CD14-positive monocyte (primary cell): Measurements from ENCODE around the gene TMEM94. TPM values are rescaled to one million over a fixed set of nuclear protein-coding genes. Genes with fewer than 3 reads are reported as not detected.

Experiments
- DNase-seq, 3 donors: peaks; one replicate each; pipeline ENCODE4 v3.0.0-alpha.2; 2011 to 2022
- H2AFZ ChIP-seq: 2 replicates; pipeline ENCODE4 v1.6.0; 2012; ENCODE audit warnings: mild to moderate bottlenecking, low read depth, low read length, inconsistent platforms; ENCODE audit not compliant: insufficient read depth, poor library complexity, severe bottlenecking
- H3K27ac ChIP-seq, 2 donors: 1 replicate in 1 of 2; 2 replicates in 1 of 2; pipeline ENCODE4 v1.5.1; 2012 to 2013; ENCODE audit warnings: low read length in 2 of 2, control low read depth in 1 of 2, inconsistent platforms in 1 of 2, low read depth in 1 of 2, mild to moderate bottlenecking in 1 of 2
- H3K27me3 ChIP-seq, 2 donors: one replicate each; pipeline versions ENCODE4 v1.6.0 to v1.6.1; 2011 to 2013; ENCODE audit warnings: low read length in 2 of 2; ENCODE audit not compliant: control insufficient read depth in 2 of 2, insufficient read depth in 2 of 2
- H3K36me3 ChIP-seq, 2 donors: replicated peaks in 1 of 2; 1 replicate in 1 of 2; 2 replicates in 1 of 2; pipeline versions ENCODE4 v1.5.1 to v1.6.1; 2012 to 2013; ENCODE audit warnings: low read length in 2 of 2, control low read depth in 1 of 2, inconsistent platforms in 1 of 2, mild to moderate bottlenecking in 1 of 2; ENCODE audit not compliant: insufficient read depth in 2 of 2, control insufficient read depth in 1 of 2
- H3K4me1 ChIP-seq, 2 donors: 1 replicate in 1 of 2; 2 replicates in 1 of 2; pipeline versions ENCODE4 v1.5.1 to v1.6.1; 2012 to 2013; ENCODE audit warnings: low read length in 2 of 2, control low read depth in 1 of 2, inconsistent platforms in 1 of 2, mild to moderate bottlenecking in 1 of 2, moderate library complexity in 1 of 2; ENCODE audit not compliant: insufficient read depth in 2 of 2, control insufficient read depth in 1 of 2
- H3K4me2 ChIP-seq: replicated peaks from 2 replicates; pipeline ENCODE3; 2012; ENCODE audit warnings: low read length, moderate library complexity, mild to moderate bottlenecking; ENCODE audit not compliant: poor library complexity, severe bottlenecking; ENCODE audit errors: extremely low read depth
- H3K4me3 ChIP-seq, 3 experiments: fragments of 200-600 bp in 1 of 3; sonication (generic) in 1 of 3; replicated peaks in 1 of 3; 1 replicate in 2 of 3; 2 replicates in 1 of 3; pipeline ENCODE4 v1.5.1; 2011 to 2013; ENCODE audit warnings: low read length in 3 of 3, mild to moderate bottlenecking in 3 of 3, control low read depth in 2 of 3, low read depth in 2 of 3, inconsistent platforms in 1 of 3, moderate library complexity in 1 of 3
- H3K79me2 ChIP-seq: 2 replicates; pipeline ENCODE4 v1.6.0; 2012; ENCODE audit warnings: mild to moderate bottlenecking, control low read depth, inconsistent platforms, low read length, moderate library complexity; ENCODE audit not compliant: insufficient read depth
- H3K9ac ChIP-seq: 2 replicates; pipeline ENCODE4 v1.6.0; 2017; ENCODE audit warnings: low read length, mild to moderate bottlenecking; ENCODE audit not compliant: insufficient read depth, poor library complexity, severe bottlenecking
- H3K9me3 ChIP-seq, 2 donors: replicated peaks in 1 of 2; 1 replicate in 1 of 2; 2 replicates in 1 of 2; pipeline versions ENCODE4 v1.5.1 to v1.6.1; 2012 to 2013; ENCODE audit warnings: low read length in 2 of 2, control low read depth in 1 of 2; ENCODE audit not compliant: control insufficient read depth in 1 of 2, insufficient read depth in 1 of 2
- H4K20me1 ChIP-seq: 2 replicates; pipeline ENCODE4 v1.6.0; 2012; ENCODE audit warnings: mild to moderate bottlenecking, low read length, control low read depth, moderate library complexity; ENCODE audit not compliant: insufficient read depth
- H3K27ac Mint-ChIP-seq, 7 donors: one replicate each; pipeline ENCODE4 v1.8.0; 2020; ENCODE audit warnings: mild to moderate bottlenecking in 7 of 7, mixed read lengths in 7 of 7, moderate library complexity in 6 of 7, inconsistent platforms in 2 of 7
- H3K27me3 Mint-ChIP-seq, 3 donors: one replicate each; pipeline ENCODE4 v1.8.0; 2021 to 2022; ENCODE audit warnings: low read depth in 3 of 3, mild to moderate bottlenecking in 3 of 3, mixed read lengths in 3 of 3, moderate library complexity in 3 of 3, inconsistent platforms in 1 of 3
- H3K36me3 Mint-ChIP-seq, 2 donors: one replicate each; pipeline ENCODE4 v1.8.0; 2020; ENCODE audit warnings: mixed read lengths in 2 of 2, inconsistent platforms in 1 of 2, mild to moderate bottlenecking in 1 of 2
- H3K4me1 Mint-ChIP-seq: one replicate; pipeline ENCODE4 v1.8.0; 2020; ENCODE audit warnings: mild to moderate bottlenecking, mixed read lengths
- H3K4me3 Mint-ChIP-seq, 2 donors: one replicate each; pipeline ENCODE4 v1.8.0; 2020; ENCODE audit warnings: mild to moderate bottlenecking in 2 of 2, mixed read lengths in 2 of 2, moderate library complexity in 1 of 2
- H3K9me3 Mint-ChIP-seq, 7 donors: one replicate each; pipeline ENCODE4 v1.8.0; 2020 to 2022; ENCODE audit warnings: mixed read lengths in 7 of 7, mild to moderate bottlenecking in 6 of 7, moderate library complexity in 6 of 7, inconsistent platforms in 2 of 7
- CTCF ChIP-seq: fragments of 200-600 bp; IDR thresholded peaks from one replicate; pipeline ENCODE4 v1.8.0; 2022; ENCODE audit warnings: antibody characterized with exemption, mild to moderate bottlenecking
- WGBS: methylation state at CpG from one replicate; pipeline ENCODE4 v1.1.5; 2013; ENCODE audit warnings: missing lambda C conversion rate; ENCODE audit not compliant: insufficient coverage; 5-methylcytosine and 5-hydroxymethylcytosine counted together
- intact Hi-C, 2 donors: fragments of 100-400 bp; cut with micrococcal nuclease; formaldehyde crosslinking; loops; one replicate each; pipeline versions ENCODE4 v1.15.0 to v1.15.1; 2023
- polyA plus RNA-seq, 3 donors: library from polyadenylated mRNA; depleted of rRNA in 1 of 3; unstranded in 2 of 3; stranded (reverse) in 1 of 3; fragments of 300-500 nt in 2 of 3; fragments of >200 nt in 1 of 3; fragmentation: Illumina TruSeq in 2 of 3; gene quantifications; 1 replicate in 2 of 3; 2 replicates in 1 of 3; pipeline ENCODE4 v1.2.3, GENCODE V29; 2012 to 2021

Gene TMEM94
- polyA plus RNA-seq, 3 donors: 7.2 to 129 (median 8.4) TPM

DNA sequence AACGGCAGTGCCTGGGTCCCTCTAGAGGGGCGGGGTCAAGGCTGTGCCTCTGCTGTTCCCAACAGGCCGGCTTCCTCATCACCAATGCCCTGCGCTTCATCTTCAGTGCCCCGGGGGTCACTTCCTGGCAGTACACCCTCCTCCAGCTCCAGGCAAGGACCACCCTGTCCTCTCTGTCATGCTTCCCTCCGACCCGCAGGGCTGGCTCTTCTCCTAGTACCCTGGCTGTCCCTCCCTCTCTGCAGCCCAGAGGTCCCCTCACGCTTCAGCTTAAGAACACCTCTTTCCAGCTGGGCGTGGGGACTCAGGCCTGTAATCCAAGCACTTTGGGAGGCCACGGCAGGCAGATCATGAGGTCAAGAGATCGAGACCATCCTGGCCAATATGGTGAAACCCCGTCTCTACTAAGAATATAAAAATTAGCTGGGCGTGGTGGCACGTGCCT lies 33.1 kb downstream of the TMEM94 start:
- 86% methylated on average over 8 of the region's 14 CpGs for WGBS
- Histone ChIP-seq H3K27me3 (no peaks in the 10 kb centered on the region), H3K36me3 (peaks cover 48% of the 10 kb centered on the region in 2 donors), H3K27ac (no peak overlapping the region), H3K4me3 (no peak overlapping the region), H3K9me3 (no peaks in the 10 kb centered on the region), H3K9ac (no peak overlapping the region), H3K79me2 (peaks cover 5% of the 10 kb centered on the region), H4K20me1 (no peaks in the 10 kb centered on the region), H3K4me1 (peaks cover 28% of the 10 kb centered on the region in 2 donors), H2AFZ (no peak overlapping the region), H3K4me2 (no peak overlapping the region)
- Mint-ChIP-seq H3K36me3 (peaks cover 40 to 74% of the 10 kb centered on the region in 2 donors), H3K4me3 (no peak overlapping the region), H3K9me3 (peaks cover 0 to 2% (median 0%) of the 10 kb centered on the region in 7 donors), H3K27ac (peak overlapping the region in 2 of 7 donors; percentile 26 to 60), H3K27me3 (peaks cover 0 to 4% (median 2%) of the 10 kb centered on the region in 3 donors), H3K4me1 (peaks cover 25% of the 10 kb centered on the region)
- TF ChIP-seq CTCF: no peak
- intact Hi-C loops: loop anchor here in 1 of 2 donors (5.0 kb wide), 1 partner anchor 62 kb away; no protein-coding TSS in a partner anchor
- DNase-seq: no peak

GRCh38 chr17:75490173-75490743 lies 33.8 kb downstream of the TMEM94 start:
- no peak for DNase-seq

More at GRCh38 chr17:75490173-75490743, 33.8 kb downstream of the TMEM94 start:
- 94% methylated on average over 14 of the region's 14 CpGs for WGBS
- H3K4me3 ChIP-seq: no peak overlapping the region
- H3K9ac ChIP-seq: no peak overlapping the region
- peak overlapping the region in 1 of 7 donors; percentile 37 for H3K27ac Mint-ChIP-seq
- intact Hi-C loops: no loop called here
- no peaks in the 10 kb centered on the region for H3K27me3 ChIP-seq
- peaks cover 5% of the 10 kb centered on the region for H3K79me2 ChIP-seq
- peaks cover 28% of the 10 kb centered on the region in 2 donors for H3K4me1 ChIP-seq
- H3K27ac ChIP-seq: no peak overlapping the region
- no peak overlapping the region for H3K4me2 ChIP-seq
- H3K27me3 Mint-ChIP-seq: peaks cover 0 to 2% (median 0%) of the 10 kb centered on the region in 3 donors
- H3K9me3 ChIP-seq: no peaks in the 10 kb centered on the region
- H3K36me3 ChIP-seq: peaks cover 55% of the 10 kb centered on the region in 2 donors
- H3K9me3 Mint-ChIP-seq: peaks cover 0 to 2% (median 0%) of the 10 kb centered on the region in 7 donors
- no peaks in the 10 kb centered on the region for H4K20me1 ChIP-seq
- peaks cover 44 to 78% of the 10 kb centered on the region in 2 donors for H3K36me3 Mint-ChIP-seq
- peaks cover 25% of the 10 kb centered on the region for H3K4me1 Mint-ChIP-seq
- H2AFZ ChIP-seq: no peak overlapping the region
- no peak overlapping the region for H3K4me3 Mint-ChIP-seq
- no peak for TF ChIP-seq CTCF
